Measurements from ENCODE around the gene SLC22A5. TPM values are rescaled to one million over a fixed set of nuclear protein-coding genes. Genes with fewer than 3 reads are reported as not detected.

The SLC22A5 gene
- total and polyA plus RNA-seq, 2 of the 8 experiments (the other 6 are each of a cell fraction or from before 2014, with no cell fraction given), result 4.0 to 9.0 TPM

GRCh38 chr5:132363431-132364112 lies 5.9 kb upstream of the SLC22A5 start:
- FAIRE-seq (no peak), DNase-seq (ENCODE audit: low read depth in 1 of 2, low spot score in 2 of 2) (no peak)
- H2BK12ac ChIP-seq (ENCODE audit: low read depth, low read length), result no peak overlapping the region
- H2BK5ac ChIP-seq (ENCODE audit: low read depth, low read length), result no peak overlapping the region
- no peak for TF ChIP-seq RFX5 (IDR thresholded peaks at IDR 0.05; ENCODE audit: borderline replicate concordance, low read depth, low read length)
- TF ChIP-seq YY1 (IDR thresholded peaks at IDR 0.05; ENCODE audit: low read depth, low read length), result no peak
- TF ChIP-seq JUN (IDR thresholded peaks at IDR 0.05; ENCODE audit: low read depth, low read length), result no peak
- no peak for TF ChIP-seq BACH1 (IDR thresholded peaks at IDR 0.05; ENCODE audit: low read length)
- no peak for TF ChIP-seq CHD1 (IDR thresholded peaks at IDR 0.05; ENCODE audit: low read depth, low read length)
- no peak for TF ChIP-seq KDM4A (IDR thresholded peaks at IDR 0.05; ENCODE audit: low read depth, low read length, severe bottlenecking)
- TF ChIP-seq CHD2 (IDR thresholded peaks at IDR 0.05; ENCODE audit: low read length), result no peak
- TF ChIP-seq CEBPB (IDR thresholded peaks at IDR 0.05; ENCODE audit: low read depth, low read length), result no peak
- TF ChIP-seq RXRA (IDR thresholded peaks at IDR 0.05; ENCODE audit: insufficient read depth, low read depth, low read length), result no peak
- TF ChIP-seq MAFK (IDR thresholded peaks at IDR 0.05; ENCODE audit: low read depth, low read length), result no peak
- TF ChIP-seq SP2 (IDR thresholded peaks at IDR 0.05; ENCODE audit: low read length), result no peak
- H2BK20ac ChIP-seq (ENCODE audit: low read length), result no peak overlapping the region
- no peaks in the 10 kb centered on the region for H3K4me1 ChIP-seq (replicated peaks in 1 of 4; ENCODE audit: control insufficient read depth in 3 of 4, insufficient read depth in 4 of 4, low read length in 3 of 4)
- no peak overlapping the region for H4K91ac ChIP-seq (replicated peaks; ENCODE audit: insufficient read length, low read length)
- no peak overlapping the region for H3K4ac ChIP-seq (replicated peaks; ENCODE audit: insufficient read length, low read depth, low read length)
- no peak overlapping the region for H3K56ac ChIP-seq (replicated peaks; ENCODE audit: insufficient read length, low read depth, low read length)
- no peak overlapping the region for H3K27ac ChIP-seq (ENCODE audit: low read depth, low read length)
- no peaks in the 10 kb centered on the region for H3K23me2 ChIP-seq (ENCODE audit: low read depth, low read length)
- H3K36me3 ChIP-seq (ENCODE audit: control insufficient read depth in 2 of 4, insufficient read depth in 4 of 4, low read length in 3 of 4), result no peaks in the 10 kb centered on the region
- H2AK5ac ChIP-seq (ENCODE audit: low read depth, low read length), result no peak overlapping the region
- no peak overlapping the region for H3K4me3 ChIP-seq (ENCODE audit: extremely low read depth in 1 of 4, insufficient read depth in 2 of 4, low read depth in 3 of 4, low read length in 4 of 4)
- no peak overlapping the region for H3K23ac ChIP-seq (ENCODE audit: insufficient read length)
- H3K14ac ChIP-seq (ENCODE audit: insufficient read length), result no peak overlapping the region
- H4K20me1 ChIP-seq (replicated peaks in 1 of 2; ENCODE audit: control insufficient read depth in 1 of 2, insufficient read depth in 2 of 2, low read length in 2 of 2), result no peaks in the 10 kb centered on the region
- H3K4me2 ChIP-seq (ENCODE audit: insufficient read depth in 1 of 2, low read depth in 2 of 2, low read length in 2 of 2), result no peak overlapping the region
- H3K9ac ChIP-seq (replicated peaks in 1 of 4; ENCODE audit: extremely low read depth in 1 of 4, low read depth in 3 of 4, low read length in 3 of 4), result no peak overlapping the region
- no peak overlapping the region for H2AFZ ChIP-seq (ENCODE audit: low read length)
- H3K79me2 ChIP-seq (ENCODE audit: control insufficient read depth in 1 of 2, insufficient read depth in 2 of 2, low read length in 2 of 2), result no peaks in the 10 kb centered on the region
- no peak overlapping the region for H4K5ac ChIP-seq (ENCODE audit: insufficient read length, low read depth, low read length)
- H4K8ac ChIP-seq (ENCODE audit: extremely low read depth, insufficient read depth, low read length), result no peak overlapping the region
- H2BK120ac ChIP-seq (replicated peaks; ENCODE audit: low read depth, low read length), result no peak overlapping the region
- no peaks in the 10 kb centered on the region for H3K9me3 ChIP-seq (ENCODE audit: insufficient read depth in 2 of 2, low read depth in 1 of 2, low read length in 1 of 2)
- no peak overlapping the region for H3K18ac ChIP-seq (ENCODE audit: extremely low read depth, low read length)
- CTCF ChIA-PET (ENCODE audit: partially characterized antibody), result interaction anchor here (0.8 kb wide), 1 partner anchor 47 kb away, joined by 3 read pairs; no protein-coding TSS in a partner anchor
- H2BK15ac ChIP-seq (ENCODE audit: low read length), result no peak overlapping the region
- POLR2A ChIA-PET (ENCODE audit: partially characterized antibody), result interaction anchor here (0.9 kb wide), 1 partner anchor 13 kb away, joined by 3 read pairs; no protein-coding TSS in a partner anchor
- no peaks in the 10 kb centered on the region; the same call in 1 of the 2 replicates for H3K79me1 ChIP-seq (ENCODE audit: low read depth, low read length)
- no peaks in the 10 kb centered on the region for H3K27me3 ChIP-seq (replicated peaks in 1 of 4; ENCODE audit: control insufficient read depth in 3 of 4, extremely low read depth in 1 of 4, insufficient read depth in 3 of 4, low read length in 3 of 4)
- WGBS, 2 experiments (ENCODE audit: extremely low coverage in 1 of 2, insufficient coverage in 1 of 2, insufficient read length in 1 of 2, insufficient replicate concordance in 2 of 2, low coverage in 1 of 2, low lambda C conversion rate in 2 of 2, missing lambda C conversion rate in 1 of 2), result 83% methylated on average over 7 of the region's 7 CpGs; no CpG with 5 or more reads in 1 of the 2 experiments

All from H1 (cell line).